SK-N-MC (cell line): ENCODE measurements around the gene RASEF.

ENCODE experiments used
- EZH2 ChIP-seq: fragments of 200-600 bp; sonication (generic); IDR thresholded peaks from one replicate; pipeline ENCODE4 v1.6.1; 2017; ENCODE audit warnings: antibody characterized with exemption
- FOXP2 ChIP-seq: optimal IDR thresholded peaks from 2 replicates; pipeline ENCODE3; 2011; ENCODE audit warnings: mild to moderate bottlenecking, moderate library complexity; ENCODE audit not compliant: insufficient read depth; ENCODE audit errors: extremely low read length, control extremely low read depth
- POLR2AphosphoS5 ChIP-seq: IDR thresholded peaks from 2 replicates; pipeline ENCODE4 v1.6.1; 2012; ENCODE audit warnings: mild to moderate bottlenecking, low read depth, low read length, borderline replicate concordance

- TF ChIP-seq EZH2 = no peak
- no peak for TF ChIP-seq POLR2AphosphoS5
- no peak for TF ChIP-seq FOXP2
Observed at GRCh38 chr9:83065233-83065632, 2.3 kb upstream of the RASEF start.
